OCI-LY1 (cell line): ENCODE results near the gene PAN2.

Source experiments
- H2AFZ ChIP-seq: fragments of 200-600 bp; sonication (generic), shearing (Covaris generic); 2 replicates; pipeline ENCODE4 v1.6.0; 2014; ENCODE audit warnings: antibody characterized with exemption, mild to moderate bottlenecking, low read length
- H3F3A ChIP-seq: fragments of 200-600 bp; sonication (generic), shearing (Covaris generic); 2 replicates; pipeline ENCODE4 v1.6.0; 2014; ENCODE audit warnings: mild to moderate bottlenecking, antibody characterized with exemption, low read length, moderate library complexity; ENCODE audit not compliant: insufficient read depth
- H3K27ac ChIP-seq: fragments of 200-600 bp; sonication (generic); 2 replicates; pipeline ENCODE4 v1.5.1; 2014; ENCODE audit warnings: low read length, mixed run types, mild to moderate bottlenecking, low read depth; ENCODE audit not compliant: poor library complexity, severe bottlenecking
- H3K27me3 ChIP-seq: fragments of 200-600 bp; sonication (generic); 2 replicates; pipeline ENCODE4 v1.6.0; 2014; ENCODE audit warnings: antibody characterized with exemption, mild to moderate bottlenecking, low read length, moderate library complexity; ENCODE audit not compliant: insufficient read depth
- H3K36me3 ChIP-seq: fragments of 200-600 bp; sonication (generic); 2 replicates; pipeline ENCODE4 v1.6.1; 2014; ENCODE audit warnings: mild to moderate bottlenecking, antibody characterized with exemption, low read length, moderate library complexity, mixed read lengths; ENCODE audit not compliant: insufficient read depth
- H3K4me1 ChIP-seq: fragments of 200-600 bp; sonication (generic); 2 replicates; pipeline ENCODE4 v1.5.1; 2014; ENCODE audit warnings: mild to moderate bottlenecking, low read length, moderate library complexity; ENCODE audit not compliant: insufficient read depth, severe bottlenecking
- H3K4me2 ChIP-seq: fragments of 200-600 bp; sonication (generic), shearing (Covaris generic); 2 replicates; pipeline ENCODE4 v1.6.1; 2014; ENCODE audit warnings: low read length
- H3K4me3 ChIP-seq: fragments of 200-600 bp; sonication (generic); 2 replicates; pipeline ENCODE4 v1.5.1; 2014; ENCODE audit warnings: low read length, low read depth, mild to moderate bottlenecking, mixed read lengths; ENCODE audit not compliant: poor library complexity, severe bottlenecking
- H3K79me2 ChIP-seq: fragments of 200-600 bp; shearing (Covaris generic); 2 replicates; pipeline ENCODE4 v1.6.1; 2016; ENCODE audit warnings: mixed run types, low read length, mixed read lengths; ENCODE audit not compliant: insufficient read depth
- H3K9ac ChIP-seq: fragments of 200-600 bp; sonication (generic), shearing (Covaris generic); 2 replicates; pipeline ENCODE4 v1.6.1; 2014; ENCODE audit warnings: mild to moderate bottlenecking, low read length, mixed read lengths
- H3K9me2 ChIP-seq: fragments of 200-600 bp; sonication (generic), shearing (Covaris generic); 2 replicates; pipeline ENCODE4 v1.6.1; 2014; ENCODE audit warnings: low read depth, mild to moderate bottlenecking, low read length, mixed read lengths
- H3K9me3 ChIP-seq: fragments of 200-600 bp; shearing (Covaris generic); 2 replicates; pipeline ENCODE4 v1.6.1; 2014; ENCODE audit warnings: low read length, mixed read lengths
- H4K20me1 ChIP-seq: fragments of 200-600 bp; sonication (generic), shearing (Covaris generic); 2 replicates; pipeline ENCODE4 v1.6.0; 2016; ENCODE audit warnings: mild to moderate bottlenecking, low read length; ENCODE audit not compliant: insufficient read depth
- CTCF ChIP-seq: fragments of 200-600 bp; sonication (generic), shearing (Covaris generic); IDR thresholded peaks from 2 replicates; pipeline ENCODE4 v1.5.1; 2017; ENCODE audit warnings: mild to moderate bottlenecking, antibody characterized with exemption, low read length, moderate library complexity, mixed read lengths
- EZH2 ChIP-seq: fragments of 200-600 bp; sonication (generic), shearing (Covaris generic); IDR thresholded peaks from 2 replicates; pipeline ENCODE4 v1.8.0; 2017; ENCODE audit warnings: borderline replicate concordance, mixed run types, mild to moderate bottlenecking, antibody characterized with exemption, low read length, moderate library complexity, mixed read lengths

The PAN2 gene

GRCh38 chr12:56315622-56316473, 18.0 kb downstream of the PAN2 start, which contains the start of gene CNPY2:
Gene CNPY2 (minus strand): TSS chr12:56315988. CDS start chr12:56315217, 771 bp downstream.
- peaks cover 30% of the 10 kb centered on the region for H3K36me3 ChIP-seq

GRCh38 chr12:56315249-56315621, 18.6 kb downstream of the PAN2 start:
- TF ChIP-seq EZH2 (no peak), CTCF (no peak)
- Histone ChIP-seq H3K9ac (peak overlapping the region; percentile 88), H3K27me3 (no peaks in the 10 kb centered on the region), H2AFZ (no peak overlapping the region), H3K4me2 (peak overlapping the region; percentile 80), H3K9me2 (no peaks in the 10 kb centered on the region), H3K36me3 (peaks cover 36% of the 10 kb centered on the region), H3F3A (no peaks in the 10 kb centered on the region), H3K4me1 (peaks cover 18% of the 10 kb centered on the region), H4K20me1 (no peaks in the 10 kb centered on the region), H3K27ac (peak overlapping the region; percentile 63), H3K4me3 (peak overlapping the region; percentile 83), H3K79me2 (peaks cover 4% of the 10 kb centered on the region; the same call in 1 of the 2 replicates), H3K9me3 (no peaks in the 10 kb centered on the region)

More at GRCh38 chr12:56315622-56316473, 18.0 kb downstream of the PAN2 start, which contains the start of gene CNPY2:
- Histone ChIP-seq H3K9me2 (no peaks in the 10 kb centered on the region), H3K4me1 (peaks cover 18% of the 10 kb centered on the region), H3K9ac (peak within 1 kb of the TSS; percentile 88), H2AFZ (no peak within 1 kb of the TSS), H3K4me3 (peak within 1 kb of the TSS; percentile 83), H3K79me2 (peaks cover 4% of the 10 kb centered on the region; the same call in 1 of the 2 replicates), H3F3A (no peaks in the 10 kb centered on the region), H3K4me2 (peak within 1 kb of the TSS; percentile 80), H4K20me1 (no peaks in the 10 kb centered on the region), H3K9me3 (no peaks in the 10 kb centered on the region), H3K27me3 (no peaks in the 10 kb centered on the region), H3K27ac (peak within 1 kb of the TSS; percentile 63)
- no peak for TF ChIP-seq EZH2
- no peak; the same call in 1 of the 2 replicates for TF ChIP-seq CTCF

GRCh38 chr12:56311003-56311402, 22.8 kb downstream of the PAN2 start:
- peaks cover 48% of the 10 kb centered on the region for H3K36me3 ChIP-seq
- no peak overlapping the region for H3K9ac ChIP-seq
- H3K9me3 ChIP-seq = no peaks in the 10 kb centered on the region

More at GRCh38 chr12:56311003-56311402, 22.8 kb downstream of the PAN2 start:
- H3K9me2 ChIP-seq = no peaks in the 10 kb centered on the region
- H2AFZ ChIP-seq = no peak overlapping the region
- peaks cover 11% of the 10 kb centered on the region for H3K4me1 ChIP-seq
- no peak for TF ChIP-seq EZH2
- TF ChIP-seq CTCF = no peak
- no peaks in the 10 kb centered on the region for H4K20me1 ChIP-seq
- peaks cover 4% of the 10 kb centered on the region; the same call in 1 of the 2 replicates for H3K79me2 ChIP-seq
- no peaks in the 10 kb centered on the region for H3K27me3 ChIP-seq
- no peak overlapping the region for H3K27ac ChIP-seq
- no peak overlapping the region for H3K4me3 ChIP-seq
- no peaks in the 10 kb centered on the region for H3F3A ChIP-seq
- no peak overlapping the region for H3K4me2 ChIP-seq
